ENCODE measurements around the gene KLC1.
A peak's percentile ranks its signal among the peaks of the same experiment; 100 is the strongest.
"Not testable (repeated sequence)": the region's sequence is repeated elsewhere in the genome, so short reads cannot be mapped to it uniquely, and the experiment has no call there.

KLC1 gene

GRCh38 chr14:103625356-103626095, 3.5 kb upstream of the KLC1 start:
- DNase-seq (ENCODE audit: low spot score) (no peak), FAIRE-seq (no peak)

- FAIRE-seq (no peak), DNase-seq (ENCODE audit: low spot score) (no peak)
These were observed 2.7 kb upstream of the KLC1 start for GRCh38 chr14:103626146-103626850.

- no peak for FAIRE-seq
- no peak for DNase-seq (ENCODE audit: low spot score)
These were observed 1.7 kb upstream of the KLC1 start for GRCh38 chr14:103627073-103628025.

- DNase-seq (ENCODE audit: low spot score) = peak; percentile 70
- no peak for FAIRE-seq
These were observed 759 bp upstream of the KLC1 start for GRCh38 chr14:103628221-103628683.

GRCh38 chr14:103629503-103630121, 601 bp downstream of the KLC1 start:
- FAIRE-seq (no peak), DNase-seq (ENCODE audit: low spot score) (peak; percentile 47)

GRCh38 chr14:103630364-103631108, 1.5 kb downstream of the KLC1 start:
- DNase-seq (ENCODE audit: low spot score) (no peak), FAIRE-seq (no peak)

- DNase-seq (ENCODE audit: low spot score) = no peak
- FAIRE-seq = no peak
These were observed 4.4 kb downstream of the KLC1 start for GRCh38 chr14:103633391-103633790.

GRCh38 chr14:103634156-103634555, 5.1 kb downstream of the KLC1 start:
- no peak for FAIRE-seq

GRCh38 chr14:103638594-103638993, 9.6 kb downstream of the KLC1 start:
- no peak for DNase-seq (ENCODE audit: low spot score)
- FAIRE-seq = no peak

More at GRCh38 chr14:103634156-103634555, 5.1 kb downstream of the KLC1 start:
- no peak for DNase-seq (ENCODE audit: low spot score)

GRCh38 chr14:103641161-103641560, 12.2 kb downstream of the KLC1 start:
- DNase-seq (ENCODE audit: low spot score) (no peak), FAIRE-seq (no peak)

- DNase-seq (ENCODE audit: low spot score) (no peak), FAIRE-seq (no peak)
These were observed 17.2 kb downstream of the KLC1 start for GRCh38 chr14:103646189-103646588.

- DNase-seq (ENCODE audit: low spot score) (no peak), FAIRE-seq (no peak)
These were observed 20.0 kb downstream of the KLC1 start for GRCh38 chr14:103649001-103649400.

- DNase-seq (ENCODE audit: low spot score) = no peak
- FAIRE-seq = no peak
These were observed 21.2 kb downstream of the KLC1 start for GRCh38 chr14:103650213-103650612.

- FAIRE-seq (no peak), DNase-seq (ENCODE audit: low spot score) (no peak)
These were observed 22.6 kb downstream of the KLC1 start for GRCh38 chr14:103651585-103651984.

- DNase-seq (ENCODE audit: low spot score) = no peak
- no peak for FAIRE-seq
These were observed 23.8 kb downstream of the KLC1 start for GRCh38 chr14:103652806-103653205.

GRCh38 chr14:103653336-103653735, 24.3 kb downstream of the KLC1 start:
- not testable (repeated sequence) for FAIRE-seq; DNase-seq (ENCODE audit: low spot score)

- FAIRE-seq (no peak), DNase-seq (ENCODE audit: low spot score) (no peak)
These were observed 24.8 kb downstream of the KLC1 start for GRCh38 chr14:103653805-103654204.

GRCh38 chr14:103654619-103655018, 25.6 kb downstream of the KLC1 start:
- DNase-seq (ENCODE audit: low spot score) (no peak), FAIRE-seq (no peak)

GRCh38 chr14:103656031-103656755, 27.2 kb downstream of the KLC1 start:
- FAIRE-seq (no peak), DNase-seq (ENCODE audit: low spot score) (no peak)

- FAIRE-seq = no peak
These were observed 27.7 kb downstream of the KLC1 start for GRCh38 chr14:103656756-103657133.

More at GRCh38 chr14:103656756-103657133, 27.7 kb downstream of the KLC1 start:
- DNase-seq (ENCODE audit: low spot score) = no peak

Data from urothelium cell line (cell line).